Muscle layer of colon (tissue), 2 donors: ENCODE data around the gene HYLS1.

Source experiments
- H3K27ac ChIP-seq: one replicate; pipeline ENCODE4 v1.7.0; 2013; ENCODE audit warnings: low read depth, mild to moderate bottlenecking, low read length, moderate library complexity
- H3K27me3 ChIP-seq, 2 donors: one replicate each; pipeline ENCODE4 v1.7.0; 2013; ENCODE audit warnings: low read length in 2 of 2, mild to moderate bottlenecking in 2 of 2; ENCODE audit not compliant: insufficient read depth in 2 of 2, control insufficient read depth in 1 of 2
- H3K36me3 ChIP-seq: one replicate; pipeline ENCODE4 v1.7.0; 2013; ENCODE audit warnings: mild to moderate bottlenecking, low read length; ENCODE audit not compliant: insufficient read depth
- H3K4me1 ChIP-seq: one replicate; pipeline ENCODE4 v1.7.0; 2013; ENCODE audit warnings: mild to moderate bottlenecking, low read length; ENCODE audit not compliant: insufficient read depth
- H3K4me3 ChIP-seq, 2 donors: one replicate each; pipeline ENCODE4 v1.7.0; 2013; ENCODE audit warnings: low read length in 2 of 2, low read depth in 1 of 2, mild to moderate bottlenecking in 1 of 2, moderate library complexity in 1 of 2
- H3K9ac ChIP-seq: one replicate; pipeline ENCODE4 v1.7.0; 2013; ENCODE audit warnings: low read length
- H3K9me3 ChIP-seq: one replicate; pipeline ENCODE4 v1.7.0; 2013; ENCODE audit warnings: mild to moderate bottlenecking, low read length
- donor health status: abdominal sarcoma.
- donor health status: Adenocarcinoma of cecum.

The HYLS1 gene

DNA sequence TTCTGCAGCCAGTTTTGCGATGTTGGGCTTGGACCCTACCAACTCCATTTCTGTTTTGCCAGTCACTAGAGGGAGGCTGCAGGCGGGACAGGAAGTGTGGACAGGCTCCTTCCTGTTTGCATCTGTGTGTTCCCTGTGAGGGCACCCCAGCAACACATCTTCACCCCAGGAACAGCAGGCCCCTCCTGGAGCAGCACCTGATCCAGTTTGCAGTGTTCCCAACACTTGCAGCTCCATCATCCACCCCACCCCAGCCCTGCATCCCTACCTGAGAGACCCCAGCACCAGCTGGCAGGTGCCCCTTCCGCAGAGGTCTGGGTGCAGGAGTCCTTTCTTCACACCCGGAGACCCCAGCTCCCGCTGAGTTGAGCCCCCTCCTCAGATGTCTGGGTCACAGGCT, 51.0 kb downstream of the HYLS1 start:
- Histone ChIP-seq H3K4me3 (no peak overlapping the region), H3K4me1 (peaks cover 25% of the 10 kb centered on the region), H3K36me3 (no peaks in the 10 kb centered on the region), H3K9ac (no peak overlapping the region), H3K9me3 (no peaks in the 10 kb centered on the region), H3K27ac (no peak overlapping the region), H3K27me3 (no peaks in the 10 kb centered on the region)

DNA sequence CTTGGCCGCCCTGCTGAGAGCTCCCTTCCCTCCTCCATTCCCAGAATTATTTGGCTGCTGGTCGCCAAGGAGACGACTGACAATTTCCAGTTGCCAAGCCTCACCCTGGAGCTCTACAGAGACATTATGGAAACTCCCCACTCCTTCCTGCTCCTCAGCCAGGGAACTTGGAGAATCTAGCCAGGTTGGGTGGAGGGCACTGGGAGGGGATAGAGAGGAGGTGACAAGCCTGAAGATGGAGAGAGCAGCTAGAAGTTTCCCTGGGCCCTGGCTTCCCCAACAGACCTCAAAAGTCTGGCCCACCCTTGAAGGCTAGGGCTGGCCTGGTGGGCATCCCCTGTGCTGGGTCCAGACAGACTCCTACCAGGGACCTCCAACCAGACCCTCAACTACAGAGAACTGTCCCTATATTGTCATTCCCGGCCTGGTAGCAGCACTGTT, 51.6 kb downstream of the HYLS1 start:
- peaks cover 25% of the 10 kb centered on the region for H3K4me1 ChIP-seq
- no peaks in the 10 kb centered on the region for H3K9me3 ChIP-seq
- no peak overlapping the region for H3K27ac ChIP-seq
- H3K36me3 ChIP-seq = no peaks in the 10 kb centered on the region
- H3K4me3 ChIP-seq = no peak overlapping the region
- no peak overlapping the region for H3K9ac ChIP-seq
- H3K27me3 ChIP-seq = no peaks in the 10 kb centered on the region

DNA sequence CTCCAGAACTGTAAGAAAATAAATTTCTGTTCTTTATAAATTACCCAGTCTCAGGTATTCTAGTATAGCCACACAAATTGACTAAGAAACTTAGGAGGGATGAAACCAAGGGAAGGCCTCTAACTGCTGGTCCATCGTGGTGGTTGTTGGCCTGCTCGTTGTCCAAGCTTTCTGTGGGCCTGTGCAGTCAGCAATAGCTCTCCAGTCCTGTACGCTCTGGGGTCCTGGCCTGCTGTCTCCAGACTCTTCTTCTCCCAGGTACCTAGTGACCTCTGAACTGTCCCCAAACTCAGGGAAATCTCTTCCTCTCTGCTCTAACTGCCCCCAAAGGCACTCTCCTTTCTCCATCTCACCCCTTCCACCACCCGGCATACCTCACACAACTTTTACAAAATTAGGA, 52.7 kb downstream of the HYLS1 start:
- H3K4me1 ChIP-seq = peaks cover 25% of the 10 kb centered on the region
- H3K4me3 ChIP-seq = no peak overlapping the region
- H3K27me3 ChIP-seq = no peaks in the 10 kb centered on the region
- H3K27ac ChIP-seq = no peak overlapping the region
- H3K9ac ChIP-seq = no peak overlapping the region
- no peaks in the 10 kb centered on the region for H3K9me3 ChIP-seq
- no peaks in the 10 kb centered on the region for H3K36me3 ChIP-seq

DNA sequence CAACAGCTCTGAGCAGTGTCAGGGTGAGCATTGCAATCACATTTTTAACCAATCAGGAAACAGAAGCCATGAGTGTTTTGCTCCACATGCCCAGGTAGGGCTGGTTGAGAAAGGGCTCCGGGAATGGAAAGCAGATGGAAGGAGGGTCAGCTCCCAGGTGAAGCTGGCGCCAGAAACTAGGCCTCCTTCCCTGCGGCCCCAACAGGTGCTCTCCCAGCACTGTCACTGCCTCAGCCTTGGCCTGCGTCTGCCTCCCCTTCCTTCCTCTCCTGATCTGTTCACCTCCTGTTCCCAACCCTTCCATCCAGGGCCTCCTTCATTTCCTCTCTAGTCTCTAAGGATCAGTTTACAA, 53.8 kb downstream of the HYLS1 start:
- H3K27ac ChIP-seq = no peak overlapping the region

GRCh38 chr11:125941619-125942611, 54.4 kb downstream of the HYLS1 start:
- Histone ChIP-seq H3K9ac (no peak overlapping the region), H3K4me3 (no peak overlapping the region), H3K27ac (no peak overlapping the region), H3K9me3 (no peaks in the 10 kb centered on the region), H3K27me3 (no peaks in the 10 kb centered on the region), H3K4me1 (peaks cover 20% of the 10 kb centered on the region), H3K36me3 (no peaks in the 10 kb centered on the region)

More for the DNA sequence above, 53.8 kb downstream of the HYLS1 start:
- no peaks in the 10 kb centered on the region for H3K9me3 ChIP-seq
- H3K4me3 ChIP-seq = no peak overlapping the region
- H3K36me3 ChIP-seq = no peaks in the 10 kb centered on the region
- peaks cover 20% of the 10 kb centered on the region for H3K4me1 ChIP-seq
- H3K9ac ChIP-seq = no peak overlapping the region
- no peaks in the 10 kb centered on the region for H3K27me3 ChIP-seq

DNA sequence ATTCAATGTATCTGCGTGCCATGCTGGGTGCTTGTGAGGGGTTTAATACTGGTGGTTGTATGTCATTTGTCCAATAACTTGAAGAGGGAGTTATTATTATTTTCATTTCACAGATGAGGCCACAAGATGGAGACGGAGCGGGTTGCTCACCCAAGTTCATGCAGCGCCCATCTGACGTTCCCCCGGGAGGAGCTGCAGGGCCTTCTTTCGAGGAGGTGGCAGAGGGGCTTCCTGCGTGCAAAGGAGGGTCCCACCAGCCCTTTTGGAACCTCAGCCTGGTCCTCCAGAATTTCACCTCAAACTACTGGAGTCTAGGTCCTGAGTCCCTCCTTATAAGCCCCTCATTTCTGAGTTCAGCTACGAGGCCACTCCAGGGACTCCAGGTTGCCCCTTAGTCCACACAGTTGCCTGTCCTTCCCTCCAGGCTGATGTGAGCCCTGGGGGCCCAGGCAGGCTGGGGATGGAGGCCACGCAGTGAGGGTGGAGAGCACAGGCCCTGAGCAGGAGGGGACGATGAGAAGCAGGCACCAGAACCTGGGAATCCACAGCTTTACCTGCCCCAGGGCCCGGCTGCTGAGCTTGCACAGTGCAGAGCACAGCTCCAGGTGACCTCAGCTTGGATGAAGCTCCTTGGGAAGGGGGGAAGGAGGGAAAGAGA, 55.4 kb downstream of the HYLS1 start:
- H3K27me3 ChIP-seq = no peaks in the 10 kb centered on the region
- H3K4me1 ChIP-seq = peaks cover 20% of the 10 kb centered on the region
- no peaks in the 10 kb centered on the region for H3K9me3 ChIP-seq
- H3K9ac ChIP-seq = no peak overlapping the region
- no peak overlapping the region for H3K4me3 ChIP-seq
- H3K36me3 ChIP-seq = no peaks in the 10 kb centered on the region
- no peak overlapping the region for H3K27ac ChIP-seq

DNA sequence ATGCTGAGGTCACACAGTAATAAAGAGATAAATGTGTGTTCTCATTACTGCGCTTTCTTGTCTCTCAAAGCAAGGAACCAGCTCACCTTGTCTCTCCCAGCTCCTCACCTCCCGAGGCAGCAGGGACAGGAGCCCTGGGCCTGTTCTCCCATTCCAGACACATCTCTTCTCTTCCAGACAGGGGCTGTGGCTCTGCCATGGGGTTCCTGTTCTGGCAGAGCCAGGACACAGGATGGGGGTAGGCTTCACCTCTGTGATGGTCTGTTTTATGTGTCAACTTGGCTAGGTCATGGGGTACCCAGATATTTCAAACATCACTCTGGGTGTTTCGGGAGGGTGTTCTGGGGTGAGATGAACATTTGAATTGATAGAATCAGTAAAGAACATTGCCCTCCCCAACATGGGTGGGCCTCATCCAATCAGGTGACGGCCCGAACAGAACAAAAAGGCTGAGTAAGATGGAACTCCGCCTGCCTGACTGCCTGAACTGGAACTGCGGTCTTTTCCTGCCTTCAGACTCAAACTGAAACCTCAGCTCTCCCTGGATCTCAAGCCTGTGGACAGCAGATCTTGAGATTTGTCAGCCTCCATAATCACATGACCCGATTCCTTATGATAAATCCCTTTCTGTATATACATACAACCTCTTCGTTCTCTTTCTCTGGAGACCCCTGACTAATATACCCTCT, 56.3 kb downstream of the HYLS1 start:
- Histone ChIP-seq H3K27ac (no peak overlapping the region), H3K4me1 (peaks cover 11% of the 10 kb centered on the region), H3K4me3 (no peak overlapping the region), H3K27me3 (no peaks in the 10 kb centered on the region), H3K9ac (no peak overlapping the region), H3K36me3 (no peaks in the 10 kb centered on the region), H3K9me3 (no peaks in the 10 kb centered on the region)

DNA sequence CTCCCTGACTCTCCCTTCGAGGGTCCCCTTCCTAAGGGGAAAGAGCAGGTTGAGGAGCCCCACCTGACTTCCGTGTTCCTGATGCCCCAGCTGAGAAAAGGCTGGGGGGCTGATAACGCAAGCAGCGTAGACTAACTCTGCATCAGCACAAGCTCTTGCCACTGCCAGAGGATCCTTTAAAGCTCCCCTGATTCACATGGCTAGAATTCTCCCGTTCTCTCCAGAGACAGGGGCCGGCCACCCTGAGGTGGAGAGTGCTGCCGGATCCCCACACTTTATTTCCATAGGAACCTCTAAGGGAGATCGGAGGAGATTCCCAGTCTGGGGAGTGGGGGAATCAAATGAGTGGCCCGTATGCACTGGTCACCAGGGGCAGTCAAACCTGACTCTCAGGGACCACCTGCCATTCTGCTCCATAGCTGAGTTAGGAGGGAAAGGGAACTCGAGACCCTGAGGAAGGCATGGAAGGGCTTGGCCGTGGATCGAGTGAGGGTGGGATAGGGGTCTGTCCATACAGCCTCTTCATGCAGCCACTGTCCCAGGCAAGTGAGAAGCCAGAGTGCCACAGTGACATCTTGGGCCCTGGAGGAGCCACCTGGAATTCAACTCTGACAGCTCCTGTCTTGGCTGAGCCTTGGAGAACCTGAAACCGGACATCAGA, 57.0 kb downstream of the HYLS1 start:
- H3K9me3 ChIP-seq = no peaks in the 10 kb centered on the region
- H3K9ac ChIP-seq = no peak overlapping the region
- H3K4me3 ChIP-seq = no peak overlapping the region
- H3K36me3 ChIP-seq = no peaks in the 10 kb centered on the region
- H3K4me1 ChIP-seq = peaks cover 5% of the 10 kb centered on the region
- H3K27me3 ChIP-seq = no peaks in the 10 kb centered on the region
- no peak overlapping the region for H3K27ac ChIP-seq

DNA sequence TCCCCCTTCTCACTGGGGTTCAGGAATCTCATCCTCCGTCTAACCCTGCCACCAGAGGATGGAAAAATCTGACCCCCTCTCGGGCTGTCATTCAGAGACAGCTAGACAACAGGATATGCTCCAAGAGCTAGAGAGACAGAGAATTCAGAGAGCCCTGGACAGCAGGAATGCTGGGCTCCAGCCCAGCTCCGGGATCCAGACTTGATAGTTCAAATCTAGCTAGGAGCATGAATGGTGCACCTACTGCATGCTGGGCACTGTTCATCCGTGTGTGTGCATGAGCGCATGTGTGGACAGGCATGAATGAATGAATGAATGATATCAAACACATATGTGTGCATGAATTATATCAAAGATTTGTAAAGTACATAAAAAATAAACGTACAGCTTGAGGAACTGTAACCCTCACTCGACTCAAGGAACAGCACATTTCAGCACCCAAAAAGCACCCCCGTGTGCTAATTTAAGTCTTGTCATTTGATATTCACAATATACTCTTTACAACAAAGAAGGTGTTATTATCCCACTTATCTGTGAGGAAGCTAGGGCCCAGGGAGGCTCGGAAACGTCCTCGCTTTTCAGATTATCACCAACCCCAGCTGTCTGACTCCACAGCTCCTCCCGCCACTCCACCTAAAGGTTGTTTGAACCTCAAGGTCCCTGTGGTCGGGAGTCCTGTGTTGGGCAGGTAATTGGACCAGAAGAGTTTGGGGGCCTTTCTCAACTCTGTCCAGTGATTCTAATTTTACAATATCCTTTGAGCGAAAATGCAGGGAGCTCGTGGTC, 57.7 kb downstream of the HYLS1 start:
- Histone ChIP-seq H3K9me3 (no peaks in the 10 kb centered on the region), H3K36me3 (no peaks in the 10 kb centered on the region), H3K27ac (no peak overlapping the region), H3K27me3 (no peaks in the 10 kb centered on the region), H3K4me1 (peaks cover 4% of the 10 kb centered on the region), H3K9ac (no peak overlapping the region), H3K4me3 (no peak overlapping the region)

- Histone ChIP-seq H3K4me1 (peaks cover 10% of the 10 kb centered on the region), H3K9me3 (no peaks in the 10 kb centered on the region), H3K4me3 (no peak within 1 kb of the TSS), H3K36me3 (no peaks in the 10 kb centered on the region), H3K9ac (no peak within 1 kb of the TSS), H3K27ac (no peak within 1 kb of the TSS), H3K27me3 (no peaks in the 10 kb centered on the region)
Observed at GRCh38 chr11:125945797-125946520, 58.5 kb downstream of the HYLS1 start, which contains the start of gene VSIG10L2. TSS of gene VSIG10L2 (plus strand) at chr11:125946044. CDS start at chr11:125946056, 12 bp downstream.
